HG03045 (cell line): ENCODE results near the gene STOX2.

ENCODE experiments used
- ATAC-seq: cut with Tn5 transposase; IDR thresholded peaks from one replicate; pipeline ENCODE4 v1.9.1; 2021; ENCODE audit warnings: mild to moderate bottlenecking, moderate library complexity; ENCODE audit not compliant: unreplicated experiment

Gene STOX2

GRCh38 chr4:184066584-184067300 is 161.6 kb downstream of the STOX2 start:
- no peak for ATAC-seq

GRCh38 chr4:184067931-184068554 is 162.9 kb downstream of the STOX2 start:
- ATAC-seq = no peak
